ENCODE results near the gene UBE2F. TPM values are rescaled to one million over a fixed set of nuclear protein-coding genes. Genes with fewer than 3 reads are reported as not detected.

Gene UBE2F
- total RNA-seq, 1 experiment from 2014 or later = 51.2 TPM

DNA sequence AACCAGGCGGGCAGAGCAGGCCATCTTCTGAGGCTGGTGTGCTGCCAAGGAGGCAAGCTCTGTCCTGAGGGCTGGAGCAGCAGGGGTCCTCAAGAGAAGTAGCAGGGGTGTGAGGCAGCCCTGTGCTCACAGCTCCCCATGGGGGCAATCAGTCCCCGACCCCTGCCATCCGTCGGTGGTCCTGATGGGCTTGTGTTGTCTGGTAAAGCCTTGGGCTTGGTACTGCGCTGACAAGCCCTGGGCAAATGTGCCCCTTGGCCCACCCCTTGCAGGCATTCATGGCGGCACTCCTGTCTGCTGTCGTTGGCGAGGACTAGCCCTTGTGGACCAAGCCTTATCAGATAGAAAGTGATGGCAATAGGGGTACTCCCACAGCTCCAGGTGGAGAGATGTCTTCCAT is 71.4 kb downstream of the UBE2F start:
- Histone ChIP-seq H3K27me3 (replicated peaks; ENCODE audit: insufficient read depth, low read depth, low read length, poor library complexity) (no peaks in the 10 kb centered on the region), H3K4me1 (ENCODE audit: insufficient read depth, low read length, poor library complexity, severe bottlenecking) (no peaks in the 10 kb centered on the region), H3K9me3 (ENCODE audit: low read depth, low read length, poor library complexity, severe bottlenecking) (no peaks in the 10 kb centered on the region), H3K36me3 (ENCODE audit: insufficient read depth, low read length, poor library complexity, severe bottlenecking) (peaks cover 10% of the 10 kb centered on the region), H3K27ac (ENCODE audit: low read depth, low read length, poor library complexity, severe bottlenecking) (no peak overlapping the region), H3K4me3 (ENCODE audit: low read depth, low read length, poor library complexity, severe bottlenecking) (no peak overlapping the region)
- POLR2A ChIA-PET (ENCODE audit: low non-redundant PET) = no interaction called here
- intact Hi-C loops (cut with micrococcal nuclease; ENCODE audit: unreplicated experiment) = no loop called here
- no peak for DNase-seq (ENCODE audit: low spot score)
- CTCF ChIA-PET = no interaction called here
- TF ChIP-seq, protein P1, sequence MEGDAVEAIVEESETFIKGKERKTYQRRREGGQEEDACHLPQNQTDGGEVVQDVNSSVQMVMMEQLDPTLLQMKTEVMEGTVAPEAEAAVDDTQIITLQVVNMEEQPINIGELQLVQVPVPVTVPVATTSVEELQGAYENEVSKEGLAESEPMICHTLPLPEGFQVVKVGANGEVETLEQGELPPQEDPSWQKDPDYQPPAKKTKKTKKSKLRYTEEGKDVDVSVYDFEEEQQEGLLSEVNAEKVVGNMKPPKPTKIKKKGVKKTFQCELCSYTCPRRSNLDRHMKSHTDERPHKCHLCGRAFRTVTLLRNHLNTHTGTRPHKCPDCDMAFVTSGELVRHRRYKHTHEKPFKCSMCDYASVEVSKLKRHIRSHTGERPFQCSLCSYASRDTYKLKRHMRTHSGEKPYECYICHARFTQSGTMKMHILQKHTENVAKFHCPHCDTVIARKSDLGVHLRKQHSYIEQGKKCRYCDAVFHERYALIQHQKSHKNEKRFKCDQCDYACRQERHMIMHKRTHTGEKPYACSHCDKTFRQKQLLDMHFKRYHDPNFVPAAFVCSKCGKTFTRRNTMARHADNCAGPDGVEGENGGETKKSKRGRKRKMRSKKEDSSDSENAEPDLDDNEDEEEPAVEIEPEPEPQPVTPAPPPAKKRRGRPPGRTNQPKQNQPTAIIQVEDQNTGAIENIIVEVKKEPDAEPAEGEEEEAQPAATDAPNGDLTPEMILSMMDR (conservative IDR thresholded peaks at IDR 0.05; ENCODE audit: low read depth, low read length) = no peak
- no peak for TF ChIP-seq EZH2 (IDR thresholded peaks at IDR 0.05; ENCODE audit: borderline replicate concordance, low read depth, low read length, poor library complexity, severe bottlenecking)
- no TSS peak for BruUV-seq (replicated peaks)

- no peak for TF ChIP-seq EZH2 (IDR thresholded peaks at IDR 0.05; ENCODE audit: borderline replicate concordance, low read depth, low read length, poor library complexity, severe bottlenecking)
- TF ChIP-seq, protein P1 (conservative IDR thresholded peaks at IDR 0.05; ENCODE audit: low read depth, low read length) = no peak
- Histone ChIP-seq H3K4me3 (ENCODE audit: low read depth, low read length, poor library complexity, severe bottlenecking) (no peak overlapping the region), H3K9me3 (ENCODE audit: low read depth, low read length, poor library complexity, severe bottlenecking) (no peaks in the 10 kb centered on the region), H3K27me3 (replicated peaks; ENCODE audit: insufficient read depth, low read depth, low read length, poor library complexity) (no peaks in the 10 kb centered on the region), H3K27ac (ENCODE audit: low read depth, low read length, poor library complexity, severe bottlenecking) (no peak overlapping the region), H3K36me3 (ENCODE audit: insufficient read depth, low read length, poor library complexity, severe bottlenecking) (peaks cover 6% of the 10 kb centered on the region), H3K4me1 (ENCODE audit: insufficient read depth, low read length, poor library complexity, severe bottlenecking) (no peaks in the 10 kb centered on the region)
- intact Hi-C loops (cut with micrococcal nuclease; ENCODE audit: unreplicated experiment) = no loop called here
- ChIA-PET CTCF (no interaction called here), POLR2A (ENCODE audit: low non-redundant PET) (no interaction called here)
- BruUV-seq (replicated peaks) = no TSS peak
- no peak for DNase-seq (ENCODE audit: low spot score)
Observed at GRCh38 chr2:238039151-238039550, 72.3 kb downstream of the UBE2F start.

GRCh38 chr2:238039985-238040384 is 73.2 kb downstream of the UBE2F start:
- CTCF ChIA-PET = no interaction called here

More at GRCh38 chr2:238039985-238040384, 73.2 kb downstream of the UBE2F start:
- TF ChIP-seq, protein P1 (conservative IDR thresholded peaks at IDR 0.05; ENCODE audit: low read depth, low read length) = no peak
- TF ChIP-seq EZH2 (IDR thresholded peaks at IDR 0.05; ENCODE audit: borderline replicate concordance, low read depth, low read length, poor library complexity, severe bottlenecking) = no peak
- no peaks in the 10 kb centered on the region for H3K4me1 ChIP-seq (ENCODE audit: insufficient read depth, low read length, poor library complexity, severe bottlenecking)
- POLR2A ChIA-PET (ENCODE audit: low non-redundant PET) = no interaction called here
- intact Hi-C loops (cut with micrococcal nuclease; ENCODE audit: unreplicated experiment) = no loop called here
- peaks cover 6% of the 10 kb centered on the region for H3K36me3 ChIP-seq (ENCODE audit: insufficient read depth, low read length, poor library complexity, severe bottlenecking)
- H3K27me3 ChIP-seq (replicated peaks; ENCODE audit: insufficient read depth, low read depth, low read length, poor library complexity) = no peaks in the 10 kb centered on the region
- H3K4me3 ChIP-seq (ENCODE audit: low read depth, low read length, poor library complexity, severe bottlenecking) = no peak overlapping the region
- no peak for DNase-seq (ENCODE audit: low spot score)
- no peak overlapping the region for H3K27ac ChIP-seq (ENCODE audit: low read depth, low read length, poor library complexity, severe bottlenecking)
- no peaks in the 10 kb centered on the region for H3K9me3 ChIP-seq (ENCODE audit: low read depth, low read length, poor library complexity, severe bottlenecking)
- no TSS peak for BruUV-seq (replicated peaks)

All from A673 (cell line).